Measurements from ENCODE around the gene SMG1.

DNA sequence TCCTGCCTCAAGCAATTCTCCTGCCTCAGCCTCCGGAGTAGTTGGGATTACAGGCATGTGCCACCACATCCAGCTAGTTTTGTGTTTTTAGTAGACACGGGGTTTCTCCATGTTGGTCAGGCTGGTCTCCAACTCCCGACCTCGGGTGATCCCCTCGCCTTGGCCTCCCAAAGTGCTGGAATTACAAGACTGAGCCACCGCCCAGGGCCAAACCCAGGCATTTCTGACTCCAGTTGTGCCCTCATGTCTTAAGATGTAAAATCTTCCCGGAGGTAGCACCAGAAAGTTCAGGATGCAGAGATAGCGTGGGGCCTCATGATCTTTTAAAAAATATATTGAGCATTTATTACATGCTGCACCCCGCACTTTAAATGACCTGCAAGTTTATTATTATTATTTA is 12.8 kb upstream of the SMG1 start:
- TF ChIP-seq, protein P1, sequence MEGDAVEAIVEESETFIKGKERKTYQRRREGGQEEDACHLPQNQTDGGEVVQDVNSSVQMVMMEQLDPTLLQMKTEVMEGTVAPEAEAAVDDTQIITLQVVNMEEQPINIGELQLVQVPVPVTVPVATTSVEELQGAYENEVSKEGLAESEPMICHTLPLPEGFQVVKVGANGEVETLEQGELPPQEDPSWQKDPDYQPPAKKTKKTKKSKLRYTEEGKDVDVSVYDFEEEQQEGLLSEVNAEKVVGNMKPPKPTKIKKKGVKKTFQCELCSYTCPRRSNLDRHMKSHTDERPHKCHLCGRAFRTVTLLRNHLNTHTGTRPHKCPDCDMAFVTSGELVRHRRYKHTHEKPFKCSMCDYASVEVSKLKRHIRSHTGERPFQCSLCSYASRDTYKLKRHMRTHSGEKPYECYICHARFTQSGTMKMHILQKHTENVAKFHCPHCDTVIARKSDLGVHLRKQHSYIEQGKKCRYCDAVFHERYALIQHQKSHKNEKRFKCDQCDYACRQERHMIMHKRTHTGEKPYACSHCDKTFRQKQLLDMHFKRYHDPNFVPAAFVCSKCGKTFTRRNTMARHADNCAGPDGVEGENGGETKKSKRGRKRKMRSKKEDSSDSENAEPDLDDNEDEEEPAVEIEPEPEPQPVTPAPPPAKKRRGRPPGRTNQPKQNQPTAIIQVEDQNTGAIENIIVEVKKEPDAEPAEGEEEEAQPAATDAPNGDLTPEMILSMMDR (IDR thresholded peaks at IDR 0.05; ENCODE audit: low read length), result no peak
- TF ChIP-seq EZH2 (optimal IDR thresholded peaks at IDR 0.05; ENCODE audit: low read depth, low read length), result no peak

Data from MM.1S (cell line).